Left renal pelvis (tissue), 4 donors: ENCODE measurements around the gene PER1. TPM values are rescaled to one million over a fixed set of nuclear protein-coding genes. Genes with fewer than 3 reads are reported as not detected.

Source experiments
- DNase-seq, 4 donors: peaks; one replicate each; pipeline ENCODE4 v3.0.0-alpha.2; 2013; ENCODE audit warnings: low read depth in 4 of 4, low spot score in 3 of 4
- polyA plus RNA-seq, 4 donors: library from polyadenylated mRNA; unstranded; fragments of 120-200 nt; gene quantifications; one replicate each; pipeline ENCODE4 v1.2.1, GENCODE V29; 2013; ENCODE audit not compliant: insufficient read length in 4 of 4

PER1 gene
- polyA plus RNA-seq, 4 donors = 19.6 to 94.0 (median 29.7) TPM

GRCh38 chr17:8155231-8155995 is 3.2 kb upstream of the PER1 start:
- DNase-seq = no peak

GRCh38 chr17:8154608-8155155 is 2.5 kb upstream of the PER1 start:
- no peak for DNase-seq

- peak; percentile 91 to 93 (median 92) for DNase-seq
Measured at GRCh38 chr17:8153957-8154607, 1.9 kb upstream of the PER1 start.

GRCh38 chr17:8153525-8153956 is 1.3 kb upstream of the PER1 start:
- no peak for DNase-seq

GRCh38 chr17:8153031-8153451 is 837 bp upstream of the PER1 start:
- no peak for DNase-seq

GRCh38 chr17:8151641-8152111 is 528 bp downstream of the PER1 start:
- no peak for DNase-seq

- DNase-seq = peak in 2 of 4 donors; percentile 82 to 86
Measured at GRCh38 chr17:8151120-8151640, 1.0 kb downstream of the PER1 start.

GRCh38 chr17:8150194-8151119 is 1.7 kb downstream of the PER1 start:
- DNase-seq = no peak

- no peak for DNase-seq
Measured at GRCh38 chr17:8149419-8150193, 2.6 kb downstream of the PER1 start.

- DNase-seq = no peak
Measured at GRCh38 chr17:8148560-8148959, 3.6 kb downstream of the PER1 start.

GRCh38 chr17:8147805-8148404 is 4.3 kb downstream of the PER1 start:
- DNase-seq = no peak

GRCh38 chr17:8147141-8147804 is 4.9 kb downstream of the PER1 start:
- DNase-seq = no peak

GRCh38 chr17:8146381-8147140 is 5.6 kb downstream of the PER1 start:
- no peak for DNase-seq

GRCh38 chr17:8145811-8146210 is 6.4 kb downstream of the PER1 start:
- DNase-seq = no peak

GRCh38 chr17:8144401-8145231 is 7.6 kb downstream of the PER1 start:
- DNase-seq = no peak

- no peak for DNase-seq
Measured at GRCh38 chr17:8143581-8144400, 8.4 kb downstream of the PER1 start.
